ENCODE measurements around the gene ANKRD29. TPM values are rescaled to one million over a fixed set of nuclear protein-coding genes. Genes with fewer than 3 reads are reported as not detected.

The ANKRD29 gene
- polyA plus RNA-seq, 1 donor (not counting 4 experiments of a cell fraction or from before 2014, with no cell fraction given) = 3.7 TPM

DNA sequence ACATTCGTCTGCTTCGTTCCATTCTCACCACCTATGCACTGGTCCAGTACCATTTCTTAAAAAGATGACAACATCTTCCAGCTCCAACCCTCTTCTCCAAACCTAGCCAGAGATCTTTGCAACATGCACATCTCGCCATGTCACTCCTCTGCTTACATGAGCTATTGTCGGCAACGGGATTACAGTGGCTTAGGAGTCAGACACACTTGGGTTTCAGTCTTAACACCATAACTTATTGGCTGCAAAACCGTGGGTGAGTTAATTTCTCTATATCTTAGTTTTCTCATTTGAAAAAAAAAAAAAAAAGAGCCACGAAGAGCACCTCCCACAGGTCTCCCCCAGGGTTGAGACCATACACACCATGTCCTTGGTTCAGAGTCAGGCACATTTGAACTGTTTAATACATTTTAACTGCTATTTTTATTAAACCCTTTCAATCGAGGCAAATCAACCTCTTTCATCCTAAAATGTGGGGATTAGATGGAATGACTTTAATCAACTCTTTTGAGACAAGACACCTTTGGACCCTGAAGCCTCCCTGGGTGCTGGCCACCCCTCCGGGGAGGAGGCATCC lies 889 bp downstream of the ANKRD29 start:
- H3K27me3 ChIP-seq (ENCODE audit: control insufficient read depth, extremely low read depth, insufficient read depth, low read length) = peaks cover 12% of the 10 kb centered on the region
- H2AFZ ChIP-seq (ENCODE audit: control insufficient read depth, low read length) = peak overlapping the region; percentile 36
- no peaks in the 10 kb centered on the region for H3K9me1 ChIP-seq (ENCODE audit: control insufficient read depth, extremely low read depth, insufficient read depth, low read length)
- no peak overlapping the region for H3K27ac ChIP-seq (ENCODE audit: control insufficient read depth, insufficient read depth, low read length)
- H4K20me1 ChIP-seq (ENCODE audit: control insufficient read depth, extremely low read depth, insufficient read depth, low read length) = no peaks in the 10 kb centered on the region
- H3K4me2 ChIP-seq (ENCODE audit: control insufficient read depth, extremely low read depth, insufficient read depth, low read depth, low read length) = peak overlapping the region; percentile 78
- H3K4me1 ChIP-seq (ENCODE audit: control insufficient read depth, extremely low read depth, insufficient read depth, low read length) = peaks cover 5% of the 10 kb centered on the region
- no peaks in the 10 kb centered on the region for H3K79me2 ChIP-seq (ENCODE audit: control insufficient read depth, insufficient read depth, low read length)
- DNase-seq (ENCODE audit: low read depth, low spot score) = no peak
- H3K4me3 ChIP-seq (ENCODE audit: control insufficient read depth in 2 of 3, extremely low read depth in 1 of 3, insufficient read depth in 2 of 3, low read depth in 1 of 3, low read length in 3 of 3) = peak overlapping the region; percentile 47 to 62 (median 55)
- H3K36me3 ChIP-seq (ENCODE audit: control insufficient read depth in 2 of 2, extremely low read depth in 1 of 2, insufficient read depth in 2 of 2, low read length in 2 of 2) = no peaks in the 10 kb centered on the region
- H3K9ac ChIP-seq (ENCODE audit: control insufficient read depth, extremely low read depth, insufficient read depth, low read length) = peak overlapping the region; percentile 49
- FAIRE-seq = no peak
- dilution Hi-C loops (cut with MboI; ENCODE audit: extremely low pct_ligation_motif_present, low sequenced_read_pairs) = no loop called here
- no peaks in the 10 kb centered on the region for H3K9me3 ChIP-seq (ENCODE audit: control insufficient read depth, low read depth, low read length)
- TF ChIP-seq EZH2 (IDR thresholded peaks at IDR 0.05; ENCODE audit: low read length) = peak; percentile 33
- TF ChIP-seq, protein P1, sequence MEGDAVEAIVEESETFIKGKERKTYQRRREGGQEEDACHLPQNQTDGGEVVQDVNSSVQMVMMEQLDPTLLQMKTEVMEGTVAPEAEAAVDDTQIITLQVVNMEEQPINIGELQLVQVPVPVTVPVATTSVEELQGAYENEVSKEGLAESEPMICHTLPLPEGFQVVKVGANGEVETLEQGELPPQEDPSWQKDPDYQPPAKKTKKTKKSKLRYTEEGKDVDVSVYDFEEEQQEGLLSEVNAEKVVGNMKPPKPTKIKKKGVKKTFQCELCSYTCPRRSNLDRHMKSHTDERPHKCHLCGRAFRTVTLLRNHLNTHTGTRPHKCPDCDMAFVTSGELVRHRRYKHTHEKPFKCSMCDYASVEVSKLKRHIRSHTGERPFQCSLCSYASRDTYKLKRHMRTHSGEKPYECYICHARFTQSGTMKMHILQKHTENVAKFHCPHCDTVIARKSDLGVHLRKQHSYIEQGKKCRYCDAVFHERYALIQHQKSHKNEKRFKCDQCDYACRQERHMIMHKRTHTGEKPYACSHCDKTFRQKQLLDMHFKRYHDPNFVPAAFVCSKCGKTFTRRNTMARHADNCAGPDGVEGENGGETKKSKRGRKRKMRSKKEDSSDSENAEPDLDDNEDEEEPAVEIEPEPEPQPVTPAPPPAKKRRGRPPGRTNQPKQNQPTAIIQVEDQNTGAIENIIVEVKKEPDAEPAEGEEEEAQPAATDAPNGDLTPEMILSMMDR (optimal IDR thresholded peaks at IDR 0.05 in 1 of 3, IDR thresholded peaks at IDR 0.05 in 1 of 3, conservative IDR thresholded peaks at IDR 0.05 in 1 of 3; ENCODE audit: extremely low read depth in 1 of 3, insufficient read depth in 2 of 3, low read length in 3 of 3) = no peak

DNA sequence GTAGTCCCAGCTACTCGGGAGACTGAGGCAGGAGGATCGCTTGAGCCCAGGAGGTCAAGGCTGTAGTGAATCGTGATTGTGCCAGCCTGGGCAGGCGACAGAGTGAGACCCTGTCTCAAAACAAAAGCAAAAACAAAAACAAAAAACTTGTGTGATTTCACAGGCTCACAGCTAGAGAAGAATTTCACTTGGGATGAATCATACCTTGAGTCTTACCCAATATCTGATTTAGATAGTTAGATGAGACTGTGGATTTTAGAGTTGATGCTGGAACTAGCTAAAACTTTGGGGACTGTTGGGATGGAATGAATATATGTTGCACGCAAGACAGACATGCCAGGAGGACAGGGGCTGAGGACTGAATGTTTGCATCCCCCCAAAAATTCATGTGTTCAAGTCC lies 4.4 kb downstream of the ANKRD29 start:
- no peak for DNase-seq (ENCODE audit: low read depth, low spot score)
- H3K36me3 ChIP-seq (ENCODE audit: control insufficient read depth in 2 of 2, extremely low read depth in 1 of 2, insufficient read depth in 2 of 2, low read length in 2 of 2) = no peaks in the 10 kb centered on the region

More for the DNA sequence above, 4.4 kb downstream of the ANKRD29 start:
- peaks cover 5% of the 10 kb centered on the region for H3K4me1 ChIP-seq (ENCODE audit: control insufficient read depth, extremely low read depth, insufficient read depth, low read length)
- no peak overlapping the region for H2AFZ ChIP-seq (ENCODE audit: control insufficient read depth, low read length)
- no peaks in the 10 kb centered on the region for H3K9me3 ChIP-seq (ENCODE audit: control insufficient read depth, low read depth, low read length)
- peaks cover 12% of the 10 kb centered on the region for H3K27me3 ChIP-seq (ENCODE audit: control insufficient read depth, extremely low read depth, insufficient read depth, low read length)
- no peak overlapping the region for H3K4me3 ChIP-seq (ENCODE audit: control insufficient read depth in 2 of 3, extremely low read depth in 1 of 3, insufficient read depth in 2 of 3, low read depth in 1 of 3, low read length in 3 of 3)
- no peaks in the 10 kb centered on the region for H4K20me1 ChIP-seq (ENCODE audit: control insufficient read depth, extremely low read depth, insufficient read depth, low read length)
- no peaks in the 10 kb centered on the region for H3K9me1 ChIP-seq (ENCODE audit: control insufficient read depth, extremely low read depth, insufficient read depth, low read length)
- FAIRE-seq = no peak
- no peak for TF ChIP-seq EZH2 (IDR thresholded peaks at IDR 0.05; ENCODE audit: low read length)
- TF ChIP-seq, protein P1 (optimal IDR thresholded peaks at IDR 0.05 in 1 of 3, IDR thresholded peaks at IDR 0.05 in 1 of 3, conservative IDR thresholded peaks at IDR 0.05 in 1 of 3; ENCODE audit: extremely low read depth in 1 of 3, insufficient read depth in 2 of 3, low read length in 3 of 3) = no peak
- H3K79me2 ChIP-seq (ENCODE audit: control insufficient read depth, insufficient read depth, low read length) = no peaks in the 10 kb centered on the region
- no peak overlapping the region for H3K27ac ChIP-seq (ENCODE audit: control insufficient read depth, insufficient read depth, low read length)
- dilution Hi-C loops (cut with MboI; ENCODE audit: extremely low pct_ligation_motif_present, low sequenced_read_pairs) = no loop called here
- H3K9ac ChIP-seq (ENCODE audit: control insufficient read depth, extremely low read depth, insufficient read depth, low read length) = no peak overlapping the region
- no peak overlapping the region for H3K4me2 ChIP-seq (ENCODE audit: control insufficient read depth, extremely low read depth, insufficient read depth, low read depth, low read length)

Data from keratinocyte (primary cell).